GM18499 (cell line): ENCODE measurements around the gene NUTF2.

ENCODE experiments used
- ATAC-seq: cut with Tn5 transposase; IDR thresholded peaks from one replicate; pipeline ENCODE4 v1.9.1; 2021; ENCODE audit warnings: moderate number of reproducible peaks; ENCODE audit not compliant: insufficient read depth, unreplicated experiment

Gene NUTF2

GRCh38 chr16:67882374-67883145 lies 35.8 kb downstream of the NUTF2 start:
- no peak for ATAC-seq

GRCh38 chr16:67883146-67883871 lies 36.6 kb downstream of the NUTF2 start:
- ATAC-seq, result no peak

- no peak for ATAC-seq
Observed at GRCh38 chr16:67883872-67884261, 37.1 kb downstream of the NUTF2 start.

- ATAC-seq, result no peak
Observed at GRCh38 chr16:67884684-67885083, 38.0 kb downstream of the NUTF2 start, which contains the start of gene NRN1L. NRN1L (plus strand) TSS chr16:67884885; CDS start chr16:67884904, 19 bp downstream.

GRCh38 chr16:67885545-67885944 lies 38.8 kb downstream of the NUTF2 start:
- no peak for ATAC-seq

GRCh38 chr16:67885976-67886375 lies 39.2 kb downstream of the NUTF2 start:
- no peak for ATAC-seq

GRCh38 chr16:67886387-67886786 lies 39.7 kb downstream of the NUTF2 start:
- no peak for ATAC-seq

- ATAC-seq, result no peak
Observed at GRCh38 chr16:67888331-67888730, 41.6 kb downstream of the NUTF2 start.

GRCh38 chr16:67892375-67892774 lies 45.6 kb downstream of the NUTF2 start:
- ATAC-seq, result no peak

GRCh38 chr16:67892899-67893742 lies 46.4 kb downstream of the NUTF2 start, which contains the start of gene PSKH1:
PSKH1 (plus strand) TSS chr16:67893254; CDS start chr16:67908750, 15,496 bp downstream.
- ATAC-seq, result no peak

GRCh38 chr16:67893743-67894399 lies 47.1 kb downstream of the NUTF2 start:
- no peak for ATAC-seq

- no peak for ATAC-seq
Observed at GRCh38 chr16:67897231-67897630, 50.5 kb downstream of the NUTF2 start.

GRCh38 chr16:67901734-67902133 lies 55.0 kb downstream of the NUTF2 start:
- no peak for ATAC-seq

- no peak for ATAC-seq
Observed at GRCh38 chr16:67902831-67903230, 56.1 kb downstream of the NUTF2 start.

GRCh38 chr16:67907397-67908180 lies 60.9 kb downstream of the NUTF2 start:
- no peak for ATAC-seq

GRCh38 chr16:67909056-67909742 lies 62.5 kb downstream of the NUTF2 start:
- ATAC-seq, result no peak

- no peak for ATAC-seq
Observed at GRCh38 chr16:67910158-67910557, 63.4 kb downstream of the NUTF2 start.

GRCh38 chr16:67914758-67915495 lies 68.2 kb downstream of the NUTF2 start:
- ATAC-seq, result no peak
